Posterior cingulate gyrus (tissue), 11 donors: Measurements from ENCODE around the gene CPED1.
"Not testable (repeated sequence)": the region's sequence is repeated elsewhere in the genome, so short reads cannot be mapped to it uniquely, and the experiment has no call there.

Experiments
- DNase-seq, 10 donors: peaks; one replicate each; pipeline versions ENCODE4 v3.0.0 to v3.0.0-alpha.2; 2020 to 2021; ENCODE audit warnings: mixed read lengths in 3 of 10
- intact Hi-C: fragments of 100-400 bp; cut with DNase I; formaldehyde crosslinking; loops from one replicate; pipeline ENCODE4 v1.15.1; 2023

Gene CPED1

GRCh38 chr7:121196286-121196685 is 207.8 kb downstream of the CPED1 start:
- intact Hi-C loops = no loop called here
- no peak for DNase-seq

GRCh38 chr7:121197455-121197854 is 208.9 kb downstream of the CPED1 start:
- DNase-seq = no peak
- intact Hi-C loops = no loop called here

GRCh38 chr7:121198502-121198901 is 210.0 kb downstream of the CPED1 start:
- no peak for DNase-seq
- intact Hi-C loops = no loop called here

- DNase-seq = no peak
- intact Hi-C loops = no loop called here
These were observed 213.6 kb downstream of the CPED1 start for GRCh38 chr7:121202125-121202524.

DNA sequence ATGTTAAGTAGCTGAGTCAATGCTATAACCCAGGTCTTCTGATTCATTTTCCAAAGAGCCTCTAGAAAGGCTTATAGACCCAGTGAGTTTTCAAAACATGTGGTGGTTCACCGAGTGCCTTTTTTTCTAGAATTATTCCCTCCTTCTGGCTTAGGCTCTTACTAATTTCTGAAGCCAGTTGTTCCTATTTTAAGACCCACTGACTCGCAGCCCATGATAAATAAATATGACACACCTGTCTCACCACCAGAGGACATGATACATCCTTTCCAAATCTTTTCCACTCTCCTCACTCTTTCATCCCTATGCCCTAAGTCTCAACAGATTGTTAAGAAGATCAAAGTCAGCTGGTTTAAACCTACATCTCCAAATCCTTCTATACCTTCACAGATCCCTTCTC is 214.3 kb downstream of the CPED1 start:
- DNase-seq = no peak
- intact Hi-C loops = no loop called here

DNA sequence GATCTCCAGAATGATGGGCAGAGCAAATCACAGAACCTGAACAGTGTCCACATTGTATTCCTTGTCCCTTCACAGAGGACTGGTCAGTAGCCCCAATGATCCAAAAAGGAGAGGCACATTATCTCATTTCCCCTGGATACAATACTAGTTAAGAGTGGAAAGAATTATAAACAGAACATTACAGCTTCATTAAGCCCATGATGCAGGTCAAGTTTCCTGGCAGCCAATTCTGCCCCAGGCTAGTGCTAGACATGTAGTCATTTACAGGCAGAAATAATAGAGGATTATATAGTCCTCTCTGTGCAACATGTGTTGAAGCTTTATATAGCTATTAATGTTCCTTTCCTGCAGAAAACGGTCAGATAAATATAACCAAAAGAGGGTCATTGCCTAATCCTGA is 216.0 kb downstream of the CPED1 start:
- no peak for DNase-seq
- intact Hi-C loops = no loop called here

- intact Hi-C loops = no loop called here
- no peak for DNase-seq
These were observed 217.3 kb downstream of the CPED1 start for GRCh38 chr7:121205777-121206176.

- intact Hi-C loops = no loop called here
These were observed 222.7 kb downstream of the CPED1 start for GRCh38 chr7:121211253-121211652.

DNA sequence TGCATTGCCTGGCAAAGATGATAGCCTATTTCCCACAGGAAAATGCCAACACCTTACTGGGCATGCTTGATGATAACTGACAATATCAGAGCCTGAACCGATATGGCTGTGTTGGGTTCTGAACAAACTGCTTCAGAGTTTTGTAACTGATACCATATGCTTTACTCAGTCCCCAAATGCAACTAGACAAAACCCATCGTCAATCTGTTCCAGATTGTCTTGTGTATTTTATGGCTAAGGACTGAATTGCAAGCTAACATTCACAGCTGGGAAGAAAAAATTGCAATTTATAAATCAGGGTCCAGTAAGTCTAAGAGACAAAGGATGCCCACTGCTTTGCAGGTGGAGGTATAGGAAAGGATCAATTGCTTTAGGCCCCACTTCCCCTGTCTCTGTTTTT is 223.5 kb downstream of the CPED1 start:
- DNase-seq = no peak
- intact Hi-C loops = no loop called here

More at GRCh38 chr7:121211253-121211652, 222.7 kb downstream of the CPED1 start:
- no peak for DNase-seq

DNA sequence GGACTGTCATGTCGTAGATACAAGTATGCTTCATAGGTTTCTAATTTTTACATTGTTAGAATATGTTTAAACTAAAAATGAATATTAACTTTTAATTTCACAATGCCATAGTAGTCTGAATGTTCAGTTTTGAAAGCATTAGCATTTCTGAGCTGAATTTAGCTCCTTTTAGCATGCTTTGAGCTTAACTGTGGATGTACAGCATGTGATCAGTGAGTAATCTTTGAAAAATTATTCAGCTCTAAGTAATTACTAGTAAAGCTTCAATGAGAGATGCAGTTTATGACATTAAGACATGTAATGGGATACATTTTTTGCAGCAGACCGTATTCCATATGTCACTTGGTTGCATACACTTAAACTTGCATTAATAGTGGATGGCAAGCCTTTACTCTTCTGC is 226.1 kb downstream of the CPED1 start:
- DNase-seq = no peak
- intact Hi-C loops = no loop called here

DNA sequence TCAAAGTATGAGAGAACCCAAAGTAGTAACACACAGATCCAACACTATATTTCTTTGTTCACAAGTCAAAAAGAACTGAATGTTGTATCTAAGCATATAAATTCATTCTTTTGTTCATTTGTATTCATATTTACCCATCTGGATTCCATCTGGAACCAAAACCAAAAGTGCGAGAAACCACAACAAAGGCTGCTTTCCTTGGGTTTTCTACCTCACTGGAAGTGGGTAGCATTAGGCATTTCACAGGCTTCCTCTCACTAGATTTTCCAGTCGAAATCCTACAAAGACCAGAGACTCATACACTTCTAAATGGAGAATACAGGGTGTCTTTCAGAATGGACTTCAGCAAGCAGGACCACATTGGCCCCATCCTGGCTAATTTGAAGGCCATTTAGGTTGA is 230.5 kb downstream of the CPED1 start:
- no peak for DNase-seq
- intact Hi-C loops = no loop called here

- DNase-seq, intact Hi-C loops: not testable (repeated sequence)
These were observed 232.6 kb downstream of the CPED1 start for GRCh38 chr7:121221108-121221507.

- DNase-seq = no peak
- intact Hi-C loops = no loop called here
These were observed 240.3 kb downstream of the CPED1 start for GRCh38 chr7:121228779-121229178.

DNA sequence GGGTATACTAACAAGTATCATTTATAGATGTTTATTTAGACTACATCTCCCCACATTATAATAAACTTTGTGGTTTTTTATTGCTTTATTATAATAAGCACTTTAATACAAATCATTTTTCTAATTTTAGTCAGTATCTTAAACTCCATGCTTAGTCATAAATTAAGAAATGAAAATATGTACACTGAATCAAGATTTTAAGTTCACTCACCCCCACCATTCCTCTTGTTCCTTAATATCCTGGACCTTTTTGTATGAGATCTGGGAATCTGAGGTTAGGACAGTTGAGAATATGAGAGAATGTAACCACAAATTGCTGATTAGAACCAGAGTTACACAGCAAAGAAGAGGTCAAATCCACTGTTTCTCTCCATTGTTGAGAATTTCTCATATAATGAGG is 246.7 kb downstream of the CPED1 start:
- intact Hi-C loops = no loop called here
- DNase-seq = no peak

GRCh38 chr7:121237601-121238000 is 249.1 kb downstream of the CPED1 start:
- intact Hi-C loops = no loop called here
- DNase-seq = no peak

DNA sequence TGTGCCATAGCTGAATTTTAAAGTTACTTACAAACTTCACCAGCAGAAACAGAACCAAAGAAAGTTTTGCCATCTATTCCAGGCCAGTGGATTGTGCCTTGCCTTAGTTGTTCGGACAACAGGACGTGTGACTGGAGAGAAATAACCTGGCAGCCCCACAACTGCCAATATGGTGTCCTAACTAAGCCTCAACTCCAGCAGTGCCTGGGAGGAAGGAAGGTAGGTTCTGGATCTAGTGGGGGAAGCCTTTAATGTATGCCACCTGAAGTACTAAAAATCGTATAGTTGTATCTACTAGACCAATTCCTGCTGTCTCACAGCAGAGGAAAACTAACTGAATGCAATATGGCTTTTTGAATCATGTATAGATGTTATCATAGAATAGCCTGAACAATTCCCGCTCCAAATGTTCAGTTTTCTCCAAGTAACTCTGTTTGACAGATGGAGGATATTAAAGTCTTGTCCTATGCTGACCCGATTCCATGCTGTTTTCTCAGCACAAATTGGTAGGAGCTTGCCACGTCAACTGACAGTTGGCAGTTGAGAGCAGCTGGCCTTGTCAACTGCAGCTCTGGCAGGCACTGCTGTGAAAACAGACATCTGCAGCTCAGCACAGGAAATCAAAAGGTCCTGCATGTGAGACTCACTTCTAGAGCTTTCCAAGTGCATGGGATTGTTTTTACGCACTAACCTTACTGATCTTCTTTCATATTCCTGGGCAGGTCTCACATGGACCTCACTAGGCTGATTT is 255.8 kb downstream of the CPED1 start:
- peak in 4 of 10 donors; percentile 2 to 62 (median 10) for DNase-seq
- intact Hi-C loops = no loop called here

DNA sequence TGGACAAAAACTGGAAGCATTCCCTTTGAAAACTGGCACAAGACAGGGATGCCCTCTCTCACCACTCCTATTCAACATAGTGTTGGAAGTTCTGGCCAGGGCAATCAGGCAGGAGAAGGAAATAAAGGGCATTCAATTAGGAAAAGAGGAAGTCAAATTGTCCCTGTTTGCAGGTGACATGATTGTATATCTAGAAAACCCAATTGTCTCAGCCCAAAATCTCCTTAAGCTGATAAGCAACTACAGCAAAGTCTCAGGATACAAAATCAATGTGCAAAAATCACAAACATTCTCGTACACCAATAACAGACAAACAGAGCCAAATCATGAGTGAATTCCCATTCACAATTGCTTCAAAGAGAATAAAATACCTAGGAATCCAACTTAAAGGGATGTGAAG is 262.9 kb downstream of the CPED1 start:
- intact Hi-C loops, DNase-seq: not testable (repeated sequence)

GRCh38 chr7:121252523-121253235 is 264.2 kb downstream of the CPED1 start:
- intact Hi-C loops = not testable (repeated sequence)

GRCh38 chr7:121259826-121260225 is 271.3 kb downstream of the CPED1 start:
- DNase-seq = no peak
- intact Hi-C loops = no loop called here

More at GRCh38 chr7:121252523-121253235, 264.2 kb downstream of the CPED1 start:
- not testable (repeated sequence) for DNase-seq

DNA sequence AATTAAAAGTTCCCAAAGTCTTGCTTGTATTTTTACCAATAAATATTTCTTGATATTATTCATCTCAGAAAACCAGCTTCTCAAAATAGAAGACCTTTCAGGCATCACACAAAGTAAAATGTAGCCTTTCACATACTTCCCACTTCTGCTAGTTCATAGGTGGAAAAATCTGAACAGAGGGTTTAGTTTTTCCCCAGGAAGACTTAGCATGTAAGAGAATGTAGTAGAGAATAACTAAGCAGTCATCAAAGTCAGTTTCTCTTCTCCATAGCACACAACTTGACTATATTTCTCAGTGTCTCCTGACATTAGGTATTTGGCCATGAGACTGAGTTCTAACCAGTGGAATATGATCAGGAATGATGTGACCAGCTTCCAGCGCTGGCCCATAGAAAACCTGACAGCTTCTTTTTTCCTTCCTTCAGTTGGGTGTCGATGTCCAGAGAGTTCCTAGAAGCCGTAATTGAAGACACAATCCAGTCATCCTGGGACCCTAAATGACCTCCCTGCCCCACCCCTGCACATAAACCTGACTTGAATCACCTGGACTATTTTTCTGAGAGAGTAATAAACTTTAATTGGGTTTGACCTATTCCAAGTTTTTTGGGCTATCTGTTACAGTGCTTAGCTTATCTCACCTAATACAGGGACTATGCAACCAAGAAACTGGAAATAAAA is 272.8 kb downstream of the CPED1 start:
- intact Hi-C loops = no loop called here
- DNase-seq = no peak

DNA sequence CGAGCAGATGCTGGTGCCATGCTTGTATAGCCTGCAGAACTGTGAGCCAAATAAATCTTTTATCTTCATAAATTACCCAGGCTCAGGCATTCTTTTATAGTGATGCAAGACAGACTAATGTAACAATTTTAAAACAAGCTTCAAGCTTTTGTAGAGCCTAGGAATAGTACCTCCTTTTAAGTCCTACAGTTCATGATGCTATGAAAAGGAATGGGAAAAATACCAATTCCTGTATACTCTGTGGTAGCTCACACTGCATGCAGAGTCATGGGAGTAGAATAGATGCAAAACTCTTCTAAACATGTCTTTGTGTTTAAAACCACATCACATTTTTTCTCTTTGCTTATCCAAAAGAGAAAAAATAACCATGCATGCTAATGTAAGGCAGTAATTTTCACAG is 273.7 kb downstream of the CPED1 start:
- intact Hi-C loops = no loop called here
- DNase-seq = no peak
